ENCODE results near the gene MRTO4.

The MRTO4 gene

DNA sequence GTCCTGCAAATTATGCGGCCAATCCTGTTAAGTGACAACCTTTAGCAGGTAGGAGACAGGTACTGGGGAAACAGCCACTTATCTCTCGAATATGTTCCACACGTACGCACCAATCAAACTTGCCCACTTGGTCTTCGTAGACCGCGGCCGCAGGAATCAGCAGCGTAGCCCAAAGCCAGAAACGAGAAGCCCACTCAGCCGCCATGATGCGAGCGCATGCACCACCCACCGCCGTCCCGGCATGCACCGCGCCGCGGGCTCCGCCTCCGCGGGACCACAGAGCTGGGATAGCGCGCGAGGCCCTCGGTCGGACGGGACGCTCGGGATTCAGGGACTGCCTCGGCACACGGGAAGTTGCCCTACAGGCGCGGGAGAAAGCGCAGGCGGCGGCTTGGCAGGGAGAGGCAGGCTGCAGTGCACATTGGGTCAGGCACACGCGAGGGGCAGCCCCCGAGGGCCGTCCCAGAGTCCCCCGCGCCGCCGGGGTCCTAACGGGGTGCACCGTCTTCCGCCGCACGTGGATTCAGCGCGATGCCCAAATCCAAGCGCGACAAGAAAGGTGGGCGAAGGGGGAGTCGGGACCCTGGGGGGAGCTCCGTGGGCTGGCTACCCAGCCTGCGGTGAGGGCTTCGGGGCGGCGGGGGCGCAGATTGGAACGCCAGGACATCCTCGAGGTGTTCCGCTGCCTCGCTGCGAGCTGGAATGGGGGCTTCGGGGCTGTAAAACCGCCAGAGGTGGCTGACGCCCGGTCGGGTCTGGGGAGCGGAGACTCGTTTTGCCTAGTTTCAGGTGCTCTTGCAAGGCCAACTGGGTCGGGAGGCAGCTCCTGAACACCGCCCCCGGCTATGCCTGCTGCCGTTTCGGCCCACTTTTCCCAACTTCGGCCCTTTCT lies at the start of gene MRTO4, which contains the start of gene EMC1:
TSS of gene MRTO4 (plus strand) at position 501 of the 892 bp plus-strand sequence. CDS start at position 532, 31 bp downstream.
TSS of gene EMC1 (minus strand) at position 220 of the 892 bp plus-strand sequence. CDS start at position 205, 15 bp downstream.
- H3K36me3 ChIP-seq (ENCODE audit: control insufficient read depth in 5 of 5, insufficient read depth in 5 of 5, low read length in 5 of 5): peaks cover 0 to 17% (median 11%) of the 10 kb centered on the region in 5 donors
- no peaks in the 10 kb centered on the region for H3K27me3 ChIP-seq (ENCODE audit: control insufficient read depth in 5 of 5, insufficient read depth in 4 of 5, low read length in 5 of 5)
- peak within 1 kb of the TSS; percentile 76 for H3K27ac ChIP-seq (ENCODE audit: low read depth, low read length)
- no peaks in the 10 kb centered on the region for H3K9me3 ChIP-seq (ENCODE audit: control insufficient read depth in 5 of 5, low read length in 5 of 5)
- peak within 1 kb of the TSS; percentile 56 to 98 (median 88) for H3K9ac ChIP-seq (ENCODE audit: low read length in 5 of 5)
- peak within 1 kb of the TSS; percentile 75 to 98 (median 95) for H3K4me3 ChIP-seq (ENCODE audit: low read depth in 1 of 5, low read length in 5 of 5)
- peaks cover 3 to 34% (median 32%) of the 10 kb centered on the region in 5 donors for H3K4me1 ChIP-seq (ENCODE audit: control insufficient read depth in 5 of 5, insufficient read depth in 5 of 5, low read length in 5 of 5)

DNA sequence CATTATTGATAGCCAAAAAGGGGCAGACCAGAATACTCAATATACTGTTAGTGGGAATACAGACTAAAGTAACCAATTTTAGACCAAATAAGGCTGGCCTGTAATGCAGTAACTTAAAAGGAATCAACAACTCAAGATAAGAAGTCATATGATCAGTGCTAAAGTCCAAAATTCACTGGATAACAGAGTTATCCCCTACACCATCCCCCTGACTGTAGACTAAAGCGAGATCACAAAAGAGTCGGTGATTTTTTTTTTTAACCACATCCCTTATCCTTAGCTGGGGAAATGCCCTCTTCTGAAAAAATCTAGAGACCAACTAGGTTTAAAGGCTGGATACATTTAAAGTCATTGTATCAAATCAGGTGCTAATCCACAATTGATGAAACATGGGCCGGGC lies 49.2 kb upstream of the MRTO4 start:
- Histone ChIP-seq H3K9me3 (ENCODE audit: control insufficient read depth in 5 of 5, low read length in 5 of 5) (no peaks in the 10 kb centered on the region), H3K36me3 (ENCODE audit: control insufficient read depth in 5 of 5, insufficient read depth in 5 of 5, low read length in 5 of 5) (peaks cover 25 to 36% (median 29%) of the 10 kb centered on the region in 5 donors), H3K27ac (ENCODE audit: low read depth, low read length) (no peak overlapping the region)

DNA sequence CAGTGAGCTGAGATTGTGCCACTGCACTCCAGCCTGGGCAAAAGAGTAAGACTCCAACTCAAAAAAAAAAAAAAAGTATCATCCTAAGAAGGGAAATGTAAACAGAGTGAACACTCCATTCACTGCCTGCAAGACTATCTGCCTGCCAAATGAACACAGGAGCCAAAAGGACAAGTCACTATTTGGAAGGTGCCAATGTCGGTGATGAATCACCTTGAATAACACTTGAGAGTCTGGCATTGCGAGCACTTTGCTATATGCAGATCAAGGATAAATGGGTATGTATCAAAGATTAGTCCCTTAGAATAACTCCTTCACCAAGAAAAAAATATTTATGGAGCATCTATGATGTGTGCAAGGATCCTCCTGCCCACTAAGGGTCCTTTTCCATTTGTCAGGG lies 48.2 kb upstream of the MRTO4 start:
- H3K27me3 ChIP-seq (ENCODE audit: control insufficient read depth in 5 of 5, insufficient read depth in 4 of 5, low read length in 5 of 5): no peaks in the 10 kb centered on the region
- H3K9ac ChIP-seq (ENCODE audit: low read length in 5 of 5): no peak overlapping the region
- H3K36me3 ChIP-seq (ENCODE audit: control insufficient read depth in 5 of 5, insufficient read depth in 5 of 5, low read length in 5 of 5): peaks cover 15 to 26% (median 18%) of the 10 kb centered on the region in 5 donors
- no peak overlapping the region for H3K27ac ChIP-seq (ENCODE audit: low read depth, low read length)
- no peak overlapping the region for H3K4me3 ChIP-seq (ENCODE audit: low read depth in 1 of 5, low read length in 5 of 5)
- no peaks in the 10 kb centered on the region for H3K9me3 ChIP-seq (ENCODE audit: control insufficient read depth in 5 of 5, low read length in 5 of 5)
- H3K4me1 ChIP-seq (ENCODE audit: control insufficient read depth in 5 of 5, insufficient read depth in 5 of 5, low read length in 5 of 5): peaks cover 0 to 33% (median 24%) of the 10 kb centered on the region in 5 donors

More for the DNA sequence above, 49.2 kb upstream of the MRTO4 start:
- Histone ChIP-seq H3K4me3 (ENCODE audit: low read depth in 1 of 5, low read length in 5 of 5) (no peak overlapping the region), H3K27me3 (ENCODE audit: control insufficient read depth in 5 of 5, insufficient read depth in 4 of 5, low read length in 5 of 5) (no peaks in the 10 kb centered on the region), H3K4me1 (ENCODE audit: control insufficient read depth in 5 of 5, insufficient read depth in 5 of 5, low read length in 5 of 5) (peaks cover 0 to 24% (median 16%) of the 10 kb centered on the region in 5 donors), H3K9ac (ENCODE audit: low read length in 5 of 5) (no peak overlapping the region)

DNA sequence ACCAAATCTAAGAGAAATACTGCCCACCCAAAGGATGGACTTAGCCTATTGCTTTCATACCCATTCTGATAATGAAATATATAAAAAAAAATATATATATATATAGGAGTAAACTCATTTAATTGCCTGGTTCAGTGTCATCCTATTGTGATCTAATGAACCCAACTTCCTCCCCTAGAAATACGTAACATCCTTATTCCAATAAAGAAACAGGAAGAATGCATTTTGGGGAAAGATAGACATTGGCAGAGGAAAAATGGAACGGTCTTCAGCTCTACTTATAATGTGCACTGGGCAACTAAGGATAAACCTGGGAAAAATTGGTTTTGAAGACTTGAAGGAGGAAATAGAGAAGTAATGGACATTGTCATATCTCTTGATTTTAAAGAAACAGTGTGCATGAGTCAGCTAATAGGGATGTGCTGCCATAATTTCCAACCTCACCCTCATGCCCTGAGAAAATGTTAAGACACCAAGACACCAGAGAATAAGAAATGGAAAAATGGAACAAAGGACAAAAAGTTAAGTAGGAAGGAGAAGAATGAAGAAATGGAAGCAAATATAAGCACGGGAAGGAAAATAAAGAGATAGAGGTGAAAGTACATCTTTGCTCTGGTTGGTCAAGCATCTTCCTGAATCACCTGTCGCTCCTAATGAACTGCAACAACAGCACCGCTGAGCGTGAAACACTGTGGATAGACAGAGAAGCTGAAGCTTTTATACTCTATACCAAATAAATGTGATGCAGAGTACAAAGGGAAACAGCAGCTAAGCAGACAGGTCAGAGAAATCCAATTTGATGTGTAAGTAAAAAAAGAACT lies 46.9 kb upstream of the MRTO4 start:
- peak overlapping the region in 1 of 5 donors; percentile 30 for H3K9ac ChIP-seq (ENCODE audit: low read length in 5 of 5)
- no peaks in the 10 kb centered on the region for H3K27me3 ChIP-seq (ENCODE audit: control insufficient read depth in 5 of 5, insufficient read depth in 4 of 5, low read length in 5 of 5)
- no peaks in the 10 kb centered on the region for H3K9me3 ChIP-seq (ENCODE audit: control insufficient read depth in 5 of 5, low read length in 5 of 5)
- H3K36me3 ChIP-seq (ENCODE audit: control insufficient read depth in 5 of 5, insufficient read depth in 5 of 5, low read length in 5 of 5): peaks cover 6 to 14% (median 7%) of the 10 kb centered on the region in 5 donors
- no peak overlapping the region for H3K27ac ChIP-seq (ENCODE audit: low read depth, low read length)
- peaks cover 2 to 43% (median 35%) of the 10 kb centered on the region in 5 donors for H3K4me1 ChIP-seq (ENCODE audit: control insufficient read depth in 5 of 5, insufficient read depth in 5 of 5, low read length in 5 of 5)
- no peak overlapping the region for H3K4me3 ChIP-seq (ENCODE audit: low read depth in 1 of 5, low read length in 5 of 5)

DNA sequence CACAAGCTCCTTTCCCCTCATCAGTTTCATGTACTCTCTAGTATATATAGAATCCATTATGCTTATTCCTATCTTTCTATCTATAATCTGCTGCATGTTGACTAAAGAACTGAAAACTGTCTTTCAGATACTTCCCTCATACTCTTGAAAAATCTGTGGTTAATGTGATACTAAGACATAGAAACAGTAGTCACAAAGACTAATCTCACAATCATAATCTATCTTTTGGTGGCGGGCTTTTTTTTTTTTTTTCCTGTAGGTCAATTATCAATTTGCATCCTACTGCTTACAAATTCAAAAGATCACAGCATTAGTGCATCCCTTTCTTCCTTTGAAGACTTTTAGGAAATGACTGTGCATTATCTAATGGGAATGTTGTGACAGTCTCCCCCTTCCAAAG lies 46.2 kb upstream of the MRTO4 start:
- no peak overlapping the region for H3K9ac ChIP-seq (ENCODE audit: low read length in 5 of 5)
- H3K27ac ChIP-seq (ENCODE audit: low read depth, low read length): no peak overlapping the region
- H3K4me1 ChIP-seq (ENCODE audit: control insufficient read depth in 5 of 5, insufficient read depth in 5 of 5, low read length in 5 of 5): peaks cover 2 to 44% (median 35%) of the 10 kb centered on the region in 5 donors
- H3K36me3 ChIP-seq (ENCODE audit: control insufficient read depth in 5 of 5, insufficient read depth in 5 of 5, low read length in 5 of 5): peaks cover 2 to 10% (median 3%) of the 10 kb centered on the region in 5 donors
- no peaks in the 10 kb centered on the region for H3K27me3 ChIP-seq (ENCODE audit: control insufficient read depth in 5 of 5, insufficient read depth in 4 of 5, low read length in 5 of 5)
- H3K9me3 ChIP-seq (ENCODE audit: control insufficient read depth in 5 of 5, low read length in 5 of 5): no peaks in the 10 kb centered on the region
- no peak overlapping the region for H3K4me3 ChIP-seq (ENCODE audit: low read depth in 1 of 5, low read length in 5 of 5)

DNA sequence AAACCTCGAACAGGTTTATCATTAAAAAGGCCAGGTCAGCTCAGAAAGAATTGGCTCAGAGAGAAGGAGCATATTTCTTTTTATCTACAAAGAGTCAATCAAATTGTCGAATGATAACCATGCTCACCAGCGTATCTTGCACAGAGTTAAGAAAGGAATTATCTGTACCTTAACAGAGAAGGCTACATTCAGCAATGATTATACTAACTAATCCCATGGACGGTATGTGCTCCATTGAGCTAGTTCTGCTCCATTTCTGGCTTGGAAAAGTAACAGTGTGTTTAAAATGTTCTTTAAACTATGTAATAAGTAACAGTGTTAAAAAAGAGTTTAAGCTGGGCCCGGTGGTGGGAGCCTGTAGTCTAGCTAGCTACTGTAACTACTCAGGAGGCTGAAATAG lies 45.8 kb upstream of the MRTO4 start:
- Histone ChIP-seq H3K9me3 (ENCODE audit: control insufficient read depth in 5 of 5, low read length in 5 of 5) (no peaks in the 10 kb centered on the region), H3K4me3 (ENCODE audit: low read depth in 1 of 5, low read length in 5 of 5) (no peak overlapping the region), H3K36me3 (ENCODE audit: control insufficient read depth in 5 of 5, insufficient read depth in 5 of 5, low read length in 5 of 5) (peaks cover under 1 to 7% (median 3%) of the 10 kb centered on the region in 5 donors), H3K27ac (ENCODE audit: low read depth, low read length) (no peak overlapping the region), H3K4me1 (ENCODE audit: control insufficient read depth in 5 of 5, insufficient read depth in 5 of 5, low read length in 5 of 5) (peaks cover 4 to 48% (median 39%) of the 10 kb centered on the region in 5 donors), H3K9ac (ENCODE audit: low read length in 5 of 5) (no peak overlapping the region), H3K27me3 (ENCODE audit: control insufficient read depth in 5 of 5, insufficient read depth in 4 of 5, low read length in 5 of 5) (no peaks in the 10 kb centered on the region)

DNA sequence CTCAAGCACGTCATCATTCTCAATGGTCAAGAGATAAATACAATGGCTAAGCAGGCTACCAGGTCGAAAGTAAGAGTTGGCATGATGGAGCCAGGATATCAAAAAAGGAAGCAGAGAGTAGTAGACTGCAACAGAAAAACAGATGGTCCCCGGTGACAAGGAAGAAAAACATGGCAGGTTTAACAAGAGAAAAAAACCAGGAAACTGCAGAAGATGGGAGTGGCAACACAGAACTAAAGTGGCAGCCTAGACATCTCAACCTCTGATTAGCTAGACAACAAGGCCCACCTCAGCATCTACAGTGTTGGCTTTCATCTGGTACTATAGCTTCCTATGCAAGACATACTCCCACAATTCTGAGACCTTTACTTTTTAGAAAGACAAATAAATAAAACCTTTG lies 44.7 kb upstream of the MRTO4 start:
- Histone ChIP-seq H3K27me3 (ENCODE audit: control insufficient read depth in 5 of 5, insufficient read depth in 4 of 5, low read length in 5 of 5) (no peaks in the 10 kb centered on the region), H3K9ac (ENCODE audit: low read length in 5 of 5) (no peak overlapping the region), H3K36me3 (ENCODE audit: control insufficient read depth in 5 of 5, insufficient read depth in 5 of 5, low read length in 5 of 5) (no peaks in the 10 kb centered on the region), H3K27ac (ENCODE audit: low read depth, low read length) (no peak overlapping the region), H3K4me1 (ENCODE audit: control insufficient read depth in 5 of 5, insufficient read depth in 5 of 5, low read length in 5 of 5) (peaks cover 6 to 59% (median 50%) of the 10 kb centered on the region in 5 donors), H3K9me3 (ENCODE audit: control insufficient read depth in 5 of 5, low read length in 5 of 5) (no peaks in the 10 kb centered on the region), H3K4me3 (ENCODE audit: low read depth in 1 of 5, low read length in 5 of 5) (no peak overlapping the region)

DNA sequence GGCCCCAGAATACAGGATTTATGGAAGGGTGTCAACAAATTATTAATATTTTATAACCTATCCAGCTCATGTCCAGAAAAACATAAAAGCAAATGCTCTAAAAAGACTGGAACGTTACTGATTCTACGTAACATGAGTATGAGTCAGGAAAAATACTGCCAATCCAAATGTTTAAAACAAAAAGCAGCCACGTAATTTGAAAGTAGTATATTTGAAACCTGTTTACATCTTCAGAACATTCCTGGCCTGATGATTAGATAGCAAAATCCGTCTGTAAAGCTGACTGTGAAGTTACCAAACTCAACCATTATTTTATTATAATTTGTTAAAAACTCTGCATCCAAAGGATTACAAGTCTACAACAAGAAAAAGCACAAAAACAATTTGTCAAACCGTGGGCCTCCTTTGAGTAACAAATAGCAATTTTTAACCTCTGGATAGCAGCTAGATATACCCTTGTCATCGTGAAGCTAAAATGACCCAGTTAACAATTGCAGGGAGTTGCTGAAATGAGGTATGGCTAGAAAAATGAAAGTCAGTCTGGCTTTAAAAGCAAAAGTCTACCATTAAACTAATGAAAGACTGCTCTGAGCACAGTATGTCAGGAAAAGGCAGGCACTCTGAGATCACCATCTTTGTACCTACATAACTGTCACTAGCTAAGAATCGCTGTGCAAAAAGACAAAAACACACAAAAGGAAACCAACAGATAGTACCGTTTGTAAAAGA lies 42.7 kb upstream of the MRTO4 start:
- H3K9ac ChIP-seq (ENCODE audit: low read length in 5 of 5): peak overlapping the region; percentile 57 to 98 (median 97)
- peaks cover 6 to 57% (median 47%) of the 10 kb centered on the region in 5 donors for H3K4me1 ChIP-seq (ENCODE audit: control insufficient read depth in 5 of 5, insufficient read depth in 5 of 5, low read length in 5 of 5)
- H3K9me3 ChIP-seq (ENCODE audit: control insufficient read depth in 5 of 5, low read length in 5 of 5): no peaks in the 10 kb centered on the region
- peak overlapping the region; percentile 77 to 97 (median 96) for H3K4me3 ChIP-seq (ENCODE audit: low read depth in 1 of 5, low read length in 5 of 5)
- H3K27ac ChIP-seq (ENCODE audit: low read depth, low read length): peak overlapping the region; percentile 89
- H3K36me3 ChIP-seq (ENCODE audit: control insufficient read depth in 5 of 5, insufficient read depth in 5 of 5, low read length in 5 of 5): peaks cover 0 to 8% (median 0%) of the 10 kb centered on the region in 5 donors
- H3K27me3 ChIP-seq (ENCODE audit: control insufficient read depth in 5 of 5, insufficient read depth in 4 of 5, low read length in 5 of 5): no peaks in the 10 kb centered on the region

DNA sequence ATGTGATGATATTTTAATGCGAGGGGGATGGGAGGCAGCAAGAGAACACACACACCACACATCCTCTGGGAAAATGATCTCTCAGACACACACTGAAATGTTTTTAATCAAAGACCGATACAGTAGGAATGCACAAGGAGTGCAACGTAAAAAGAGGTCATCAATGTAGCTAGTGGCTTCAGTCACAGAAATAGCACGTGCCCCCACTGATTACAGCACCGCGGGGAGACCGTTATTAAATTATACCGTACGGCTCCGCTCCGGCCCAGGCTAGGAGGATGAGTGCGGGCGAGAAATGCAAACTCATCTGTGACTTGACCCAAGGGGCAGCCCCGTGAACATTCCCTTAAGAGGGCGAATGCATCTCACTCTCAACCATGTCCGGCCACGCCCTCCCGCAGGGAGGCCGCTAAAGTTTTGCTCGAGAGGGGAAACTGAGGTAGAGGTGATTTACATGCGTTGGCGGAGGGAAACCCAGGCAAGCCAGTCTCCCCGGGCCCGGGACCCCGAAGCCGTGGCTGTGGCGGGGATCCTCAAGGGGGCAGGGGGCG lies 42.1 kb upstream of the MRTO4 start:
- peaks cover 6 to 54% (median 46%) of the 10 kb centered on the region in 5 donors for H3K4me1 ChIP-seq (ENCODE audit: control insufficient read depth in 5 of 5, insufficient read depth in 5 of 5, low read length in 5 of 5)
- H3K4me3 ChIP-seq (ENCODE audit: low read depth in 1 of 5, low read length in 5 of 5): peak overlapping the region; percentile 77 to 97 (median 96)
- peak overlapping the region; percentile 89 for H3K27ac ChIP-seq (ENCODE audit: low read depth, low read length)
- H3K27me3 ChIP-seq (ENCODE audit: control insufficient read depth in 5 of 5, insufficient read depth in 4 of 5, low read length in 5 of 5): no peaks in the 10 kb centered on the region
- peak overlapping the region; percentile 57 to 98 (median 97) for H3K9ac ChIP-seq (ENCODE audit: low read length in 5 of 5)
- no peaks in the 10 kb centered on the region for H3K9me3 ChIP-seq (ENCODE audit: control insufficient read depth in 5 of 5, low read length in 5 of 5)
- peaks cover 0 to 11% (median 0%) of the 10 kb centered on the region in 5 donors for H3K36me3 ChIP-seq (ENCODE audit: control insufficient read depth in 5 of 5, insufficient read depth in 5 of 5, low read length in 5 of 5)
